SK-N-SH treated with all-trans-retinoic acid at 6 μM for 48 hours (cell line): ENCODE results near the gene SLC49A3.

Experiments
- ATAC-seq: fragments of 200-7000 bp; cut with Tn5 transposase; 3 replicates; pipeline ENCODE4 v1.9.1; 2020; ENCODE audit warnings: mild to moderate bottlenecking, moderate library complexity
- ARNTL ChIP-seq: fragments of 450-650 bp; formaldehyde crosslinking; IDR thresholded peaks from 2 replicates; pipeline ENCODE4 v1.5.0; 2020; ENCODE audit warnings: low read depth, mild to moderate bottlenecking, moderate library complexity, borderline replicate concordance
- CSDC2 ChIP-seq: fragments of 250-450 bp; sonication (Bioruptor Pico); IDR thresholded peaks from 2 replicates; pipeline ENCODE4 v1.5.0; 2020; ENCODE audit warnings: mild to moderate bottlenecking, moderate library complexity
- ESRRG ChIP-seq: fragments of 250-450 bp; sonication (Bioruptor Pico); IDR thresholded peaks from 2 replicates; pipeline ENCODE4 v1.6.1; 2021; ENCODE audit warnings: mild to moderate bottlenecking
- GLIS3 ChIP-seq: fragments of 250-450 bp; sonication (Bioruptor Pico); IDR thresholded peaks from 2 replicates; pipeline ENCODE4 v1.5.0; 2020; ENCODE audit warnings: mild to moderate bottlenecking, moderate library complexity
- PPARA ChIP-seq: fragments of 250-450 bp; sonication (Bioruptor Pico); IDR thresholded peaks from 2 replicates; pipeline ENCODE4 v1.5.0; 2020; ENCODE audit warnings: mild to moderate bottlenecking, borderline replicate concordance
- RARB ChIP-seq: fragments of 250-450 bp; sonication (Bioruptor Pico); IDR thresholded peaks from 2 replicates; pipeline ENCODE4 v1.8.0; 2021; ENCODE audit warnings: mild to moderate bottlenecking, moderate library complexity
- SNAI2 ChIP-seq: fragments of 250-450 bp; sonication (Bioruptor Pico); IDR thresholded peaks from 2 replicates; pipeline ENCODE4 v1.5.0; 2020; ENCODE audit warnings: mild to moderate bottlenecking, moderate library complexity
- TCF4 ChIP-seq: fragments of 250-450 bp; sonication (Bioruptor Pico); IDR thresholded peaks from 2 replicates; pipeline ENCODE4 v1.8.0; 2021; ENCODE audit warnings: mild to moderate bottlenecking, moderate library complexity, borderline replicate concordance
- TSHZ2 ChIP-seq: fragments of 250-450 bp; sonication (Bioruptor Pico); IDR thresholded peaks from 2 replicates; pipeline ENCODE4 v1.5.0; 2020; ENCODE audit warnings: mild to moderate bottlenecking, moderate library complexity
- ZFP3 ChIP-seq: fragments of 250-450 bp; sonication (Bioruptor Pico); IDR thresholded peaks from 2 replicates; pipeline ENCODE4 v1.5.0; 2020; ENCODE audit warnings: mild to moderate bottlenecking, moderate library complexity
- ZNF70 ChIP-seq: fragments of 450-650 bp; formaldehyde crosslinking; IDR thresholded peaks from 2 replicates; pipeline ENCODE4 v1.5.0; 2020; ENCODE audit warnings: mild to moderate bottlenecking, moderate library complexity
- ZNF8 ChIP-seq: fragments of 450-650 bp; formaldehyde crosslinking; IDR thresholded peaks from 2 replicates; pipeline ENCODE4 v1.5.0; 2020; ENCODE audit warnings: mild to moderate bottlenecking, moderate library complexity
- TF ChIP-seq, protein P1 (sequence below): fragments of 250-450 bp; sonication (Bioruptor Pico); IDR thresholded peaks from 2 replicates; pipeline ENCODE4 v1.8.0; 2020; ENCODE audit warnings: mild to moderate bottlenecking, moderate library complexity, borderline replicate concordance
- TF ChIP-seq, protein P2 (sequence below): fragments of 250-450 bp; sonication (Bioruptor Pico); IDR thresholded peaks from 2 replicates; pipeline ENCODE4 v1.8.0; 2021; ENCODE audit warnings: low read depth, mild to moderate bottlenecking, moderate library complexity, borderline replicate concordance

The SLC49A3 gene

GRCh38 chr4:657338-657833, 31.6 kb downstream of the SLC49A3 start:
- peak; percentile 11 for ATAC-seq

DNA sequence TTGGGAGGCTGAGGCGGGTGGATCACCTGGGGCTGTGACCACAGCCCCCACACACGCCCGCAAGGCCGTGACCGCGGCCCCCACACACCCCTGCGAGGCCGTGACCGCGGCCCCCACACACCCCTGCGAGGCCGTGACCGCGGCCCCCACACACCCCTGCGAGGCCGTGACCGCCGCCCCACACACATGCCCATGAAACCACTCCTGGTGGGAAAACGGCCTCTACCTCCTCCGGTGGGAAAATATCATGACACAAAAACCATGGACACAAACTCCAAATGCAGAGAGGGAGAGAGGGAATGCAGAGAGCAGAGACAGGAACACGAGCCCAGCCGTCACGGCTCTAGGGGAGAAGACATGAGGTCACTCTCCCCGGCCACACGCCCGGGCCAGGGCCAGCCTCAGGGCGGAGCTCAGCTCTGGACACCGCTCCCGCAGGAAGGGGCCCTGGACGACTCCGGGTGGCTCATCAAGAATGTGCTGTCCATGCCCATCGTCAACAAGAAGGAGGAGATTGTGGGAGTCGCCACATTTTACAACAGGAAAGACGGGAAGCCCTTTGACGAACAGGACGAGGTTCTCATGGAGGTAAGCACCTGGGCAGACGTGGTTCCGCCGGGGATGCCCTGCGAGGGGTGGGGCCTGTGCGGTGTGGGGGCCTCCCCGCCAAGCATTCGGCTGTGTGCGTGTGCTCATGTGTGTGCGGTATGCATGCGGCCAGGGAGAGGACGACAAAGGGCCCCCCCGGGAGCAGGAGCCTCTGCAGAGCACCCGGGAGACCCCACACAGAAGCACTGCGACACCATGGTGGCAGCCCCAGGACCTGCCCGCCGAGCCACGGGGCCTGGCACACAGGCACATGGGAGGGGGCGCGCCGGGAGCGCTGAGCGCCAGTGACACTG, 32.3 kb downstream of the SLC49A3 start:
- ATAC-seq: peak; percentile 47
- TF ChIP-seq SNAI2 (CRISPR knock-in tag) (no peak), ESRRG (CRISPR knock-in tag) (no peak), TSHZ2 (CRISPR knock-in tag) (no peak), CSDC2 (CRISPR knock-in tag) (no peak), ZNF70 (CRISPR knock-in tag) (no peak), ZNF8 (no peak), TCF4 (CRISPR knock-in tag) (no peak), GLIS3 (CRISPR knock-in tag) (no peak), ZFP3 (CRISPR knock-in tag) (no peak)
- TF ChIP-seq, protein P1, sequence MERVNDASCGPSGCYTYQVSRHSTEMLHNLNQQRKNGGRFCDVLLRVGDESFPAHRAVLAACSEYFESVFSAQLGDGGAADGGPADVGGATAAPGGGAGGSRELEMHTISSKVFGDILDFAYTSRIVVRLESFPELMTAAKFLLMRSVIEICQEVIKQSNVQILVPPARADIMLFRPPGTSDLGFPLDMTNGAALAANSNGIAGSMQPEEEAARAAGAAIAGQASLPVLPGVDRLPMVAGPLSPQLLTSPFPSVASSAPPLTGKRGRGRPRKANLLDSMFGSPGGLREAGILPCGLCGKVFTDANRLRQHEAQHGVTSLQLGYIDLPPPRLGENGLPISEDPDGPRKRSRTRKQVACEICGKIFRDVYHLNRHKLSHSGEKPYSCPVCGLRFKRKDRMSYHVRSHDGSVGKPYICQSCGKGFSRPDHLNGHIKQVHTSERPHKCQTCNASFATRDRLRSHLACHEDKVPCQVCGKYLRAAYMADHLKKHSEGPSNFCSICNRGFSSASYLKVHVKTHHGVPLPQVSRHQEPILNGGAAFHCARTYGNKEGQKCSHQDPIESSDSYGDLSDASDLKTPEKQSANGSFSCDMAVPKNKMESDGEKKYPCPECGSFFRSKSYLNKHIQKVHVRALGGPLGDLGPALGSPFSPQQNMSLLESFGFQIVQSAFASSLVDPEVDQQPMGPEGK: no peak

More at GRCh38 chr4:657338-657833, 31.6 kb downstream of the SLC49A3 start:
- TF ChIP-seq, protein P1: no peak
- TF ChIP-seq TSHZ2 (CRISPR knock-in tag): no peak
- TF ChIP-seq, protein P2, sequence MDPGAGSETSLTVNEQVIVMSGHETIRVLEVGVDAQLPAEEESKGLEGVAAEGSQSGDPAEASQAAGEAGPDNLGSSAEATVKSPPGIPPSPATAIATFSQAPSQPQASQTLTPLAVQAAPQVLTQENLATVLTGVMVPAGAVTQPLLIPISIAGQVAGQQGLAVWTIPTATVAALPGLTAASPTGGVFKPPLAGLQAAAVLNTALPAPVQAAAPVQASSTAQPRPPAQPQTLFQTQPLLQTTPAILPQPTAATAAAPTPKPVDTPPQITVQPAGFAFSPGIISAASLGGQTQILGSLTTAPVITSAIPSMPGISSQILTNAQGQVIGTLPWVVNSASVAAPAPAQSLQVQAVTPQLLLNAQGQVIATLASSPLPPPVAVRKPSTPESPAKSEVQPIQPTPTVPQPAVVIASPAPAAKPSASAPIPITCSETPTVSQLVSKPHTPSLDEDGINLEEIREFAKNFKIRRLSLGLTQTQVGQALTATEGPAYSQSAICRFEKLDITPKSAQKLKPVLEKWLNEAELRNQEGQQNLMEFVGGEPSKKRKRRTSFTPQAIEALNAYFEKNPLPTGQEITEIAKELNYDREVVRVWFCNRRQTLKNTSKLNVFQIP (CRISPR knock-in tag): no peak

DNA sequence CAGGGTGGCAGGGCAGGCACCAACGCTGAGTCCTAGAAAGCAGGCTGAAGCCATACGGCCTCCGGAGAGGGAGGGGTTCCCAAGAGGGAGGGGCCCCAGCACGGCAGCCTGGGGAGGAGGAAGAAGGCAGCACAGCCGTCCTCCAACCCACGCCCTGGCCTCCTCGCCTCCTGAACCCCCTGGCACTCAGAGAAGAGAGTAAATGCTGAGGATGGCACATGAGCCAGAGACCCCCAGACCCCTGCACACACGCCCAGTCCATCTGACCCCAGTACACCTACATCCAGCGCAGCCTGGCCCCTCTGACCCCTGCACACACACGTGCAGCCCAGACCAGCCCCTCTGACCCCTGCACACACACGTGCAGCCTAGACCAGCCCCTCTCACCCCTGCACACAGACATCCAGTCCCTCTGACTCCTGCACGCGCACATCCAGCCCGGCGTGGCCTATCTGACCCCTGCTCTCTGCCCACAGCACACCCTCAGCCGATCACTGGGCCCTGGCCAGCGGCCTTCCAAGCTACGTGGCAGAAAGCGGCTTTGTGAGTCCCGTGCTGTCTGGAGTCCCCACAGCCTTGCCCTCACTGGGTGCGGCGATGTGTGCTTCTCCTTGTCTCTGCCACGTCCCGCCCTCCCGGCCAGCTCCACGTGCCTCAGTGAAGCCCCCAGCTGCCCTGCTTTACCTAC, 33.3 kb downstream of the SLC49A3 start:
- no peak for TF ChIP-seq RARB
- ATAC-seq: no peak

DNA sequence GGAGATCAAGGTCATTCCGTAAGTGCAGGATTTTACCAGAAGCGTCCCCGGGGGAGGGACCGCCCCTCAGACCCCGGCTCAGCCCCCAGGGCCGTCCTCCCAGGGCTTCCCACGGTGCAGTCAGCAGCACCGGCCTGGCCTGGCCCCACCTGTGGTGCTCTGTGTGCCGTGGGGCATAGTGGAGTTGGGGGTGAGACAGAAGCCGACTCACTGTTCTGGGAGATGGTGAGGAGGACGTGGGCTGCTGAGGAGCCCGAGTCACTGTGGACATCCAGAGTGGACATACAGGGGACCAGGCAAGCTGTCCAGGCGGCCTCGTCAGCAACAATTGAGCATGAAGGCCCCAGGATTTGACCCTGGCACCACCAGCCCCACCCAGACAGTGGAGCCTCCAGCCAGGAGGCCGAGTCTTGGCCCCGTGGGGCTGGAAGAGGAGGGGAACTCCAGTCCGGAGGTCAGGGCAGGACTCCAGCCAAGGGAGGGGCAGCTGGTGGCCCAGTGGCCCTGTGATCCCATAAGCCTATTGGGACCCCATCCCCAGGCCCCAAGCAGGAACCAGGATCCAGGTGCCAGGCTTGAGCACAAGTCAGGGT, 34.0 kb downstream of the SLC49A3 start:
- TF ChIP-seq PPARA (CRISPR knock-in tag) (no peak), ARNTL (no peak)
- no peak for ATAC-seq
